ENCODE results near the gene WDR4. TPM values are rescaled to one million over a fixed set of nuclear protein-coding genes. Genes with fewer than 3 reads are reported as not detected.
"Not testable (repeated sequence)": the region's sequence is repeated elsewhere in the genome, so short reads cannot be mapped to it uniquely, and the experiment has no call there.

The WDR4 gene
- total and polyA plus RNA-seq, 2 experiments from 2014 or later, result 8.8 to 9.3 TPM

DNA sequence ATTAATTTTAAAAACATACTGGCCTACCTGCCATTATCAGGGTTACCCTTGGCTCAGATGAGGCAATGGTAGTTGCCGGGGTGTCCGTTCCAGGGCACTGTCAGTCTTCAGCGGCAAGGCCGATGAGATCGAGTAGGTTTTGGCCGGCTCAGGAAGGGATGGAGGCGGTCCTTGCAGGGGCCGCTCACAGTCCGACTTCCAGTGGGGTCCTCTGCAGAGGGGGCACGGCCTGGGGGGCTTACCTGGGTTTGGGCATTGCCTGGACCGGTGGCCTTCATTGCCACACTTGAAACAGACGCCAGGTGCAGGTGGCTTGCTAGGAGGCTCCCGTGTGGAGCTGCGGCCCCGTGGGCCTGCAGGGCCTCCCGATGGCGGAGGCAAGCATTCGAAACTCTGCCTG is 43.6 kb upstream of the WDR4 start:
- H3K27ac ChIP-seq, result no peak overlapping the region
- H3K4me1 ChIP-seq (ENCODE audit: low read depth), result peaks cover 4% of the 10 kb centered on the region
- H3K9me3 ChIP-seq (ENCODE audit: low read depth), result no peaks in the 10 kb centered on the region
- no peak overlapping the region for H3K4me3 ChIP-seq
- no peaks in the 10 kb centered on the region for H3K27me3 ChIP-seq
- TF ChIP-seq, protein P1, sequence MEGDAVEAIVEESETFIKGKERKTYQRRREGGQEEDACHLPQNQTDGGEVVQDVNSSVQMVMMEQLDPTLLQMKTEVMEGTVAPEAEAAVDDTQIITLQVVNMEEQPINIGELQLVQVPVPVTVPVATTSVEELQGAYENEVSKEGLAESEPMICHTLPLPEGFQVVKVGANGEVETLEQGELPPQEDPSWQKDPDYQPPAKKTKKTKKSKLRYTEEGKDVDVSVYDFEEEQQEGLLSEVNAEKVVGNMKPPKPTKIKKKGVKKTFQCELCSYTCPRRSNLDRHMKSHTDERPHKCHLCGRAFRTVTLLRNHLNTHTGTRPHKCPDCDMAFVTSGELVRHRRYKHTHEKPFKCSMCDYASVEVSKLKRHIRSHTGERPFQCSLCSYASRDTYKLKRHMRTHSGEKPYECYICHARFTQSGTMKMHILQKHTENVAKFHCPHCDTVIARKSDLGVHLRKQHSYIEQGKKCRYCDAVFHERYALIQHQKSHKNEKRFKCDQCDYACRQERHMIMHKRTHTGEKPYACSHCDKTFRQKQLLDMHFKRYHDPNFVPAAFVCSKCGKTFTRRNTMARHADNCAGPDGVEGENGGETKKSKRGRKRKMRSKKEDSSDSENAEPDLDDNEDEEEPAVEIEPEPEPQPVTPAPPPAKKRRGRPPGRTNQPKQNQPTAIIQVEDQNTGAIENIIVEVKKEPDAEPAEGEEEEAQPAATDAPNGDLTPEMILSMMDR (IDR thresholded peaks at IDR 0.05; ENCODE audit: low read depth, low read length), result no peak
- no peak for DNase-seq (ENCODE audit: low read depth in 1 of 2, low spot score in 1 of 2)
- no peaks in the 10 kb centered on the region for H3K36me3 ChIP-seq

- Histone ChIP-seq H3K4me3 (no peak overlapping the region), H3K27me3 (no peaks in the 10 kb centered on the region), H3K4me1 (ENCODE audit: low read depth) (peaks cover 4% of the 10 kb centered on the region), H3K9me3 (ENCODE audit: low read depth) (no peaks in the 10 kb centered on the region), H3K36me3 (no peaks in the 10 kb centered on the region), H3K27ac (no peak overlapping the region)
- no peak for DNase-seq (ENCODE audit: low read depth in 1 of 2, low spot score in 1 of 2)
- TF ChIP-seq, protein P1 (IDR thresholded peaks at IDR 0.05; ENCODE audit: low read depth, low read length), result no peak
Measured at GRCh38 chr21:42921927-42922326, 42.6 kb upstream of the WDR4 start.

- Histone ChIP-seq H3K36me3 (no peaks in the 10 kb centered on the region), H3K4me3 (no peak overlapping the region), H3K4me1 (ENCODE audit: low read depth) (no peaks in the 10 kb centered on the region), H3K27me3 (no peaks in the 10 kb centered on the region), H3K9me3 (ENCODE audit: low read depth) (no peaks in the 10 kb centered on the region), H3K27ac (no peak overlapping the region)
- TF ChIP-seq, protein P1 (IDR thresholded peaks at IDR 0.05; ENCODE audit: low read depth, low read length), result no peak
- DNase-seq (ENCODE audit: low read depth in 1 of 2, low spot score in 1 of 2), result no peak
Measured at GRCh38 chr21:42918291-42918690, 39.0 kb upstream of the WDR4 start.

GRCh38 chr21:42913476-42913875 is 34.1 kb upstream of the WDR4 start:
- Histone ChIP-seq H3K27me3 (no peaks in the 10 kb centered on the region), H3K4me3 (no peak overlapping the region), H3K27ac (peak overlapping the region; percentile 43), H3K4me1 (ENCODE audit: low read depth) (no peaks in the 10 kb centered on the region), H3K9me3 (ENCODE audit: low read depth) (no peaks in the 10 kb centered on the region), H3K36me3 (peaks cover 16% of the 10 kb centered on the region)
- DNase-seq (ENCODE audit: low read depth in 1 of 2, low spot score in 1 of 2), result no peak
- TF ChIP-seq, protein P1 (IDR thresholded peaks at IDR 0.05; ENCODE audit: low read depth, low read length), result no peak

DNA sequence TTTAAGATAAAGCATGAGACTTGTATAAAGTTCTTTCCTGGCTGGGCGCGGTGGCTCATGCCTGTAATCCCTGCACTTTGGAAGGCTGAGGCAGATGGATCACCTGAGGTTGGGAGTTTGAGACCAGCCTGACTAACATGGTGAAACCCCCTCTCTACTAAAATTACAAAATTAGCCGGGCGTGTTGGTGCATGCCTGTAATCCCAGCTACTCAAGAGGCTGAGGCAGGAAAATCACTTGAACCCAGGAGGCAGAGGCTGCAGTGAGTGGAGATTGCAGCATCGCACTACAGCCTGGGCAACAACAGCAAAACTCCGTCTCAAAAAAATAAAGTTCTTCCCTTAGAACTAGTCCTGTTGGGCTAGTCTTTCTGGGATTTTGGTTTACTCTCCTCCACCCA is 32.6 kb upstream of the WDR4 start:
- H3K9me3 ChIP-seq (ENCODE audit: low read depth); H3K27ac ChIP-seq; H3K4me1 ChIP-seq (ENCODE audit: low read depth); H3K27me3 ChIP-seq; H3K4me3 ChIP-seq; DNase-seq (ENCODE audit: low read depth in 1 of 2, low spot score in 1 of 2): not testable (repeated sequence)
- peaks cover 17% of the 10 kb centered on the region for H3K36me3 ChIP-seq

GRCh38 chr21:42908484-42908883 is 29.1 kb upstream of the WDR4 start:
- DNase-seq (ENCODE audit: low read depth in 1 of 2, low spot score in 1 of 2); H3K9me3 ChIP-seq (ENCODE audit: low read depth); H3K4me3 ChIP-seq; H3K27me3 ChIP-seq; H3K27ac ChIP-seq; H3K4me1 ChIP-seq (ENCODE audit: low read depth): not testable (repeated sequence)
- peaks cover 37% of the 10 kb centered on the region for H3K36me3 ChIP-seq

GRCh38 chr21:42906233-42906632 is 26.9 kb upstream of the WDR4 start:
- TF ChIP-seq, protein P1 (IDR thresholded peaks at IDR 0.05; ENCODE audit: low read depth, low read length), result no peak
- peaks cover 50% of the 10 kb centered on the region for H3K36me3 ChIP-seq
- H3K4me3 ChIP-seq, result no peak overlapping the region
- no peaks in the 10 kb centered on the region for H3K4me1 ChIP-seq (ENCODE audit: low read depth)
- no peaks in the 10 kb centered on the region for H3K9me3 ChIP-seq (ENCODE audit: low read depth)
- no peak overlapping the region for H3K27ac ChIP-seq
- DNase-seq (ENCODE audit: low read depth in 1 of 2, low spot score in 1 of 2), result no peak
- H3K27me3 ChIP-seq, result no peaks in the 10 kb centered on the region

Measured in cardiac muscle cell (in vitro differentiated cells and primary cell).